Thoracic aorta endothelial cell (primary cell): ENCODE measurements around the gene EIF4E3. TPM values are rescaled to one million over a fixed set of nuclear protein-coding genes. Genes with fewer than 3 reads are reported as not detected.

Experiments
- total RNA-seq: library from RNA; depleted of rRNA; stranded (reverse); fragments of >200 nt; gene quantifications from 2 replicates; pipeline ENCODE4 v1.2.3, GENCODE V29; 2012

The EIF4E3 gene
- 3.9 and 5.7 TPM in 2 replicates for total RNA-seq

DNA sequence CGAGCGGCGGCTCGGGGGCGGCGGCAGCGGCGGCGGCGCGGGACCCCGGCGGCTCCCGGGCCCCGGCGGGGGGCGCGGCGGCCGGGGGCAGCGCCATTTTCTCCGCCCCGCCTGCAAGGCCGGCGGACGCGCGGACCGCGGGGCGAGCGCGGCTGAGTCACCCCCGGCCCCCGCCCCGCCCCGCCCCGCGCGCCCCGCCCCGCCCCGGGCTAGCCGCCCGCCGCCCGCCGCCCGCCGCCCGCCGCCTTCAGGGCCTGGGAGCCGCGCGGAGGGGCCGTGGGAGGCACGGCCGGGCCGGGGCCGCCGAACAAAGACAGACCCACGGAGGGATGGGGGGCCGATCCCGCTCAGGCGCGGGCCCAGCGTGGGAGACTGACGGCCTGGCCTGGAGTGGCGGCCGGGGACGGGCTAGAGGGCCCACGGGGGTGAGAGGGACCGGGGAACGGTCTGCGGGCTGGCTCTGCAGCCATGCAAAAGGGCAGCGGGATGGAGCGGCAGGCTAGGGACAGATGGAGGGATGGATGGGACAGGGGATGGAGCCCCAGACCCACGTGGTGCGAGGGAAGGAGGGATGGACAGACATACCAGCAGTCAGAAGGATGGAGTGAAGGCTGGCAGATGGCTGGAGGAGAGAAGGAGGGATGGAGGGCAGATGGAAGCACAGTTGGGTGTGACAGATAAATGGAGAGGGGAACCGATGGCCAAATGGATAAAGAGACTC is at the start of gene EIF4E3:
Gene EIF4E3 (minus strand): TSS at position 132 of the 721 bp plus-strand sequence. CDS start 35 bp downstream, at position 97.

GRCh38 chr3:71753701-71754609 is 28.8 kb upstream of the EIF4E3 start, which contains the start of gene GPR27:
TSS of gene GPR27 (plus strand) at chr3:71753855. CDS start at chr3:71754050, 195 bp downstream.

Other genes starting within 250 kb of the EIF4E3 start
- gene FOXP1, start 141.7 kb downstream of the EIF4E3 start, total RNA-seq, result 85.8 and 101 TPM in 2 replicates
- 0.07 TPM in 1 of 2 replicates, not detected in the other for gene GPR27, start 28.5 kb upstream of the EIF4E3 start, total RNA-seq
- not detected in 2 replicates for gene PROK2, start 59.7 kb upstream of the EIF4E3 start, total RNA-seq